ENCODE measurements around the gene ZDHHC11B.

DNA sequence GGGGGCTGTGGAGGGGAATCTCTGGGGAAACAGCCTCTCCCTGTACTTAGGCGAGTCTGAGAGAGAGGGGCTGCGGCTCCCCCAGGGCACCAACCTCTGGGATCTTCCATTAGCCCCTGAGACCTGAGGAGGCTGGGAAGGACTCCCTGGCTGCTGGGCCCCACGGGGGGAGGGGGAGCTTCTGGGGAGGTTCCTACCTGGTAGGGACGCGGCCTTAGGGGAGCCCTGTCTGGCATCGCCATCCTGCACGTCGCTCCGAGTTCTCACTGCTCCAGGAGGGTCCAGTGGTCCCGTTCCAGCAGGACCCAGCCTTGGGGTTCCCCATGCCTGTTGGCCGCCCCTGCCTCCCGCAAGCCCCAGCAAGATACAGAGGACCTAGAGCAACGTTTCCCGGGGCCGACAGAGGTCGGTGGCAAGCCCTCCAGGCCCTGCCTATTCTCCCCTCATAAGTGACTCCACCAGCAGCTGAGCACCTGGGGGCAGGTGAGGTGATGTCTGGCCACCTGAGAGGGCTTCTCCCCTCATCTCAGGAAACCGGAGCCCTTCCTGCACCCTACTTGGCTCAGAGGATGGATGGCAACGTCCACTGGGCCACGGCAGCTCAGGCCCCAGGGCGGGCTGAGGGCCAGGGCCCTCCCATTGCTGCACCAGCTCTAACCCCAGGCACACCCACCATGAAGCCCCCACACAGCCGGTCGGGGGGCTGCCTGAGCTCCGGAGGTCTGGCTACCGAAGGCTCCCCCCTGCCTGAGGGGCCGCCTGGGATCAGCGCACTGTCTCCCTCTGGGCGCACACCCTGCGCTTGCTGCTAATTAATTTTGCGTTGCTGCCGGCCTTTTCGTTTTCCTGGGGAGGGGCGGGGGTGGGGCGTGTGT lies 113.9 kb downstream of the ZDHHC11B start:
- TF ChIP-seq CTCF (IDR thresholded peaks at IDR 0.05; ENCODE audit: poor library complexity, severe bottlenecking) (no peak), POLR2AphosphoS5 (IDR thresholded peaks at IDR 0.05) (no peak), EP300 (conservative IDR thresholded peaks at IDR 0.05; ENCODE audit: poor library complexity, severe bottlenecking) (no peak)
